ENCODE measurements around the gene PUSL1. TPM values are rescaled to one million over a fixed set of nuclear protein-coding genes. Genes with fewer than 3 reads are reported as not detected.
A peak's percentile ranks its signal among the peaks of the same experiment; 100 is the strongest.

PUSL1 gene
- total RNA-seq, 4 donors from 2014 or later, result 20.0 to 52.5 (median 33.2) TPM

- Histone ChIP-seq H3K4me3 (peak within 1 kb of the TSS; percentile 59 to 98 (median 77)), H3K36me3 (peaks cover 0 to 12% (median 3%) of the 10 kb centered on the region in 3 donors), H3K4me1 (peaks cover 34 to 54% (median 35%) of the 10 kb centered on the region in 3 donors), H3K27me3 (no peaks in the 10 kb centered on the region), H3K9me3 (no peaks in the 10 kb centered on the region), H3K27ac (peak within 1 kb of the TSS; percentile 81 to 95 (median 88))
- peak in 2 of 4 donors; percentile 22 to 76 for TF ChIP-seq POLR2A (IDR thresholded peaks at IDR 0.05)
- peak in 1 of 6 experiments; percentile 4 for TF ChIP-seq CTCF (IDR thresholded peaks at IDR 0.05)
- DNase-seq, result peak; percentile 67
- intact Hi-C loops (cut with DNase I), result no loop called here
- 0% methylated on average over 5 of the region's 105 CpGs; no CpG with 5 or more reads in 1 of the 2 donors for WGBS, 2 donors
Observed at GRCh38 chr1:1273512-1274298, 34.7 kb upstream of the PUSL1 start, which contains the start of gene UBE2J2. Gene UBE2J2, minus strand, starts transcription at chr1:1273854. Its CDS starts 5,862 bp downstream, at chr1:1267992.

GRCh38 chr1:1274299-1274930, 34.0 kb upstream of the PUSL1 start:
- no peaks in the 10 kb centered on the region for H3K27me3 ChIP-seq
- H3K27ac ChIP-seq, result peak overlapping the region; percentile 81 to 95 (median 88)
- DNase-seq, result no peak
- H3K4me3 ChIP-seq, result peak overlapping the region; percentile 59 to 98 (median 77)
- WGBS, 2 donors, result 50 to 55% methylated on average over 4 to 9 of the region's 31 CpGs
- TF ChIP-seq POLR2A (IDR thresholded peaks at IDR 0.05) (no peak), CTCF (IDR thresholded peaks at IDR 0.05) (no peak)
- peaks cover 34 to 53% (median 35%) of the 10 kb centered on the region in 3 donors for H3K4me1 ChIP-seq
- H3K9me3 ChIP-seq, result no peaks in the 10 kb centered on the region
- intact Hi-C loops (cut with DNase I), result no loop called here
- H3K36me3 ChIP-seq, result peaks cover 0 to 8% (median 3%) of the 10 kb centered on the region in 3 donors

DNA sequence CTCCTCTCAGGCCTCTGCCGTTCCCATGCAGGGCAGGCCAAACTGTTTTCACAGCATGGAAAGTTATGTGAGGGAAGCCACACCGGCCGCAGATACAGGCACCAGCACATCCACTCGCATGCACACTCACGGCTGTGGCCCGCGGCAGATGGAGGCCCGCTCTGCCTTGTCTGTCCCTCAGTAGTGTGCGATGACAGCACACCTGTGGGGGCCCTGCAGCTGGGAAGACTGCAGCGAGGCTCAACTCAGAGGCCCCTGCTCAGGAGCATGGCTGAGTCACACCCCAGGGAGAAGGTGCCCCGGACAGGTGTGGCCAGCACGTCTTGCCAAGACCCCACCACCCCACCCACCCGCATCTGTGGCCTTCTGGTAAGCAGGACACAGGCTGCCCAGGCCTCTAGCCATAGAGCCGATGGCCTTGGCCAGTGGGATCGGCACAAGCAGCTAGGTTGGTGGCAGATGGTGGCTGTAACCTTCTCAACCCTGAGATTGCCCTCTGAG, 33.4 kb upstream of the PUSL1 start:
- intact Hi-C loops (cut with DNase I), result no loop called here
- Histone ChIP-seq H3K4me1 (peaks cover 33 to 48% (median 34%) of the 10 kb centered on the region in 3 donors), H3K27ac (no peak overlapping the region), H3K27me3 (no peaks in the 10 kb centered on the region), H3K4me3 (no peak overlapping the region), H3K9me3 (no peaks in the 10 kb centered on the region), H3K36me3 (peaks cover 0 to 8% (median 3%) of the 10 kb centered on the region in 3 donors)
- WGBS, 2 donors, result 0 to 55% methylated on average over 1 to 2 of the region's 15 CpGs
- DNase-seq, result no peak
- no peak for TF ChIP-seq CTCF (IDR thresholded peaks at IDR 0.05)
- TF ChIP-seq POLR2A (IDR thresholded peaks at IDR 0.05), result no peak

- 76 to 81% methylated on average over 9 of the region's 9 CpGs for WGBS, 2 donors
- no peak overlapping the region for H3K4me3 ChIP-seq
- H3K27me3 ChIP-seq, result no peaks in the 10 kb centered on the region
- peaks cover 0 to 8% (median 3%) of the 10 kb centered on the region in 3 donors for H3K36me3 ChIP-seq
- intact Hi-C loops (cut with DNase I), result no loop called here
- no peak for DNase-seq
- peaks cover 25 to 39% (median 26%) of the 10 kb centered on the region in 3 donors for H3K4me1 ChIP-seq
- TF ChIP-seq POLR2A (IDR thresholded peaks at IDR 0.05) (no peak), CTCF (IDR thresholded peaks at IDR 0.05) (no peak)
- H3K27ac ChIP-seq, result no peak overlapping the region
- no peaks in the 10 kb centered on the region for H3K9me3 ChIP-seq
Observed at GRCh38 chr1:1275836-1276235, 32.6 kb upstream of the PUSL1 start.

GRCh38 chr1:1278620-1279019, 29.8 kb upstream of the PUSL1 start:
- 85 to 91% methylated on average over 12 to 13 of the region's 13 CpGs for WGBS, 2 donors
- Histone ChIP-seq H3K27ac (no peak overlapping the region), H3K4me3 (no peak overlapping the region), H3K4me1 (peaks cover 16 to 41% (median 17%) of the 10 kb centered on the region in 3 donors), H3K9me3 (no peaks in the 10 kb centered on the region), H3K36me3 (no peaks in the 10 kb centered on the region), H3K27me3 (no peaks in the 10 kb centered on the region)
- no peak for DNase-seq
- TF ChIP-seq CTCF (IDR thresholded peaks at IDR 0.05) (no peak), POLR2A (IDR thresholded peaks at IDR 0.05) (no peak)
- intact Hi-C loops (cut with DNase I), result no loop called here
